Sigmoid colon (tissue), 4 donors: ENCODE data around the gene PAK2.

ENCODE experiments used
- EP300 ChIP-seq, 4 donors: sonication (generic); formaldehyde crosslinking; IDR thresholded peaks; one replicate each; pipeline ENCODE4 v1.6.1; 2017; ENCODE audit warnings: antibody characterized with exemption in 4 of 4
- POLR2A ChIP-seq, 2 donors: fragments of 450-650 bp; IDR thresholded peaks; one replicate each; pipeline ENCODE4 v1.6.1; 2016; ENCODE audit warnings: antibody characterized with exemption in 2 of 2, mild to moderate bottlenecking in 2 of 2, moderate library complexity in 2 of 2
- POLR2AphosphoS5 ChIP-seq, 4 donors: sonication (generic); formaldehyde crosslinking; IDR thresholded peaks; one replicate each; pipeline ENCODE4 v1.6.1; 2017; ENCODE audit warnings: antibody characterized with exemption in 4 of 4
- TF ChIP-seq, protein P1 (sequence below), 4 experiments: fragments of 450-650 bp in 3 of 4; fragments of 200-600 bp in 1 of 4; IDR thresholded peaks; one replicate each; pipeline ENCODE4 v1.5.1; 2016 to 2019; ENCODE audit warnings: antibody characterized with exemption in 4 of 4, mild to moderate bottlenecking in 3 of 4, moderate library complexity in 2 of 4

DNA sequence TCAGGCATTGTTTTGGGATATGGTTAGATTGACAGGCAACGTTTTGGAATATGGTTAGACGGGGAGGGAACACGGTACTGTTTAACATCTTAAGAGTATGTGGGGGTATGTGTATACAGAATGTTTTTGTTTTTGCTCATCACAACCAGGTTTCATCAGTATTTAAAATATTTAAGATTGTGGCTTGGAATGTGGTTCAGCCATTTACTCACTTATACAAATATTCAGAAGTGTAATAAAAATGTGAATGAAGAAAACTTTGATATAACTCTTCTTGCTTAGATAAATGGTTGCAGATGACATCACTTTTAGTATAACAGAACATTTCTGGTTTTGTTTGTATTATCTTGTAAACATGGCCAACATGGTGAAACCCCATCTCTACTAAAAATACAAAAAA lies 3.9 kb upstream of the PAK2 start:
- TF ChIP-seq POLR2A (IDR thresholded peaks at IDR 0.05) (no peak), EP300 (IDR thresholded peaks at IDR 0.05) (no peak), POLR2AphosphoS5 (IDR thresholded peaks at IDR 0.05) (no peak)
- TF ChIP-seq, protein P1, sequence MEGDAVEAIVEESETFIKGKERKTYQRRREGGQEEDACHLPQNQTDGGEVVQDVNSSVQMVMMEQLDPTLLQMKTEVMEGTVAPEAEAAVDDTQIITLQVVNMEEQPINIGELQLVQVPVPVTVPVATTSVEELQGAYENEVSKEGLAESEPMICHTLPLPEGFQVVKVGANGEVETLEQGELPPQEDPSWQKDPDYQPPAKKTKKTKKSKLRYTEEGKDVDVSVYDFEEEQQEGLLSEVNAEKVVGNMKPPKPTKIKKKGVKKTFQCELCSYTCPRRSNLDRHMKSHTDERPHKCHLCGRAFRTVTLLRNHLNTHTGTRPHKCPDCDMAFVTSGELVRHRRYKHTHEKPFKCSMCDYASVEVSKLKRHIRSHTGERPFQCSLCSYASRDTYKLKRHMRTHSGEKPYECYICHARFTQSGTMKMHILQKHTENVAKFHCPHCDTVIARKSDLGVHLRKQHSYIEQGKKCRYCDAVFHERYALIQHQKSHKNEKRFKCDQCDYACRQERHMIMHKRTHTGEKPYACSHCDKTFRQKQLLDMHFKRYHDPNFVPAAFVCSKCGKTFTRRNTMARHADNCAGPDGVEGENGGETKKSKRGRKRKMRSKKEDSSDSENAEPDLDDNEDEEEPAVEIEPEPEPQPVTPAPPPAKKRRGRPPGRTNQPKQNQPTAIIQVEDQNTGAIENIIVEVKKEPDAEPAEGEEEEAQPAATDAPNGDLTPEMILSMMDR (IDR thresholded peaks at IDR 0.05), result no peak
